CD4-positive, alpha-beta T cell treated with Interleukin-6 for 4 hours (primary cell): ENCODE data around the gene SNX25.
"Not testable (repeated sequence)": the region's sequence is repeated elsewhere in the genome, so short reads cannot be mapped to it uniquely, and the experiment has no call there.

Source experiments
- DNase-seq: peaks from one replicate; pipeline ENCODE4 v3.0.0-alpha.2; 2020; ENCODE audit warnings: mixed read lengths

The SNX25 gene

DNA sequence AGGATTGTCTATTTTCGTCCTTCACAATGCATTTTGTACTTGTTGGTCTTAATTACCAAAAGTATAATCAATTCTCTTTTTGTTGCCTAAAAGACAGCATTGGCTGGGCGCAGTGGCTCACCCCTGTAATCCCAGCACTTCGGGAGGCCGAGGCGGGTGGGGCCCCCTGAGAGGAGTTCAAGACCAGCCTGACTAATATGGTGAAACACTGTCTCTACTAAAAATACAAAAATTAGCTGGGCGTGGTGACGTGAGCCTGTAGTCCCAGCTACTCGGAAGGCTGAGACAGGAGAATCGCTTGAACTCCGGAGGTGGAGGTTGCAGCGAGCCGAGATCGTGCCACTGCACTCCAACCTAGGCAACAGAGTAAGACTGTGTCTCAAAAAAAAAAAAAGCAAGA lies 4.3 kb upstream of the SNX25 start:
- DNase-seq: not testable (repeated sequence)

DNA sequence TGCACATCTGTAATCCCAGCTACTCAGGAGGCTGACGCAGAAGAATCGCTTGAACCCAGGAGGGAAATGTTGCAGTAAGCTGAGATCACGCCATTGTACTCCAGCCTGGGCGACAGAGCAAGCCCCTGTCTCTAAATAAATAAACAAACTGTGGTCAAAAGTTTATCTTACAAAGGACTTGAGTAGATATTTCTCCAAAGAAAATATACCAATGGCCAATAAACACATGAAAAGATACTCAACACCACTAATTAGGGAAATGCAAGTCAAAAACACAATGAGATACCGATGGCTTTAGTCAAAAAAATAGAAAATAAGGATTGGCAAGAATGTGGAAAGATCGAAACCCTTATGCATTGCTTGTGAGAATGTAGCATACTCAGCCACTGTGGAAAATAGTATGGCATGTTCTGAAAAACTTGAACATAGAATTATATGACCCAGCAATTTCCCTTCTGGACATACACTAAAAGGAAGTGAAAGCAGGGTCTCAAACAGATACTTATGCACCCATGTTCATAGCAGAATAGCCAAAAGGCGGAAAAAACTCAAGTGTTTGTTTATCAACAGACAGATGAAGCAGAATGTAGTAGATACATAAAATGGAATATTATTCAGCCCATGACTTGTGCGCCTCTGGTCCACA lies 3.6 kb upstream of the SNX25 start:
- DNase-seq: no peak

DNA sequence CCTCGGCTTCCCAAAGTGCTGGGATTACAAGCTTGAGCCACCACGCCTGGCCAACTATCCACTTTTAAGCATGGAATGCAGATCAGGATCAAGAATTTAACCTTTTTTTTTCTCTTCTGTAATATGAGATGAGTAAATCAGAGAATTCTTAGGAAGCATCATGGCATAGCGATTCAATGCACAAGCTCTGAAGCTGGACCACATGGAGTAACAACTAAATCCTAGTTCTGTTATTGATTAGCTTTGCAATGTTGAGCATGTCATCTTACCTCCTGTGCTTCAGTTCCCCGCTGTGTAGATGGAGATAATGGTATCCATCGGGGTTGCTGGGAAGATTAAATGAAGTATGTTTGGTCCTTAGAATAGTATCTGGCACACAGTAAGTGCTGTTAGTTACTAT lies 1.9 kb upstream of the SNX25 start:
- no peak for DNase-seq

DNA sequence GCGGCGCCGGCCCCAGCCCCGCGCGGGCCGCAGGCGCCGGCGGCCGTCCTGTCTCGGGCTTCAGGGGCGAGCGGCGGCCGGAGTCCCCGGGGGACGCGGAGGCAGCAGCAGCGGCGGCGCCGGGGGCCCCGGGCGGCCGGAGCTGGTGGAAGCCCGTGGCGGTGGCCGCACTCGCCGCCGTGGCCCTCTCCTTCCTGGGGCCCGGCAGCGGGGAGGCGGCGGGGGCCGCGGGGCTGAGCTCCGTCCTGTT lies 379 bp downstream of the SNX25 start:
- not testable (repeated sequence) for DNase-seq

DNA sequence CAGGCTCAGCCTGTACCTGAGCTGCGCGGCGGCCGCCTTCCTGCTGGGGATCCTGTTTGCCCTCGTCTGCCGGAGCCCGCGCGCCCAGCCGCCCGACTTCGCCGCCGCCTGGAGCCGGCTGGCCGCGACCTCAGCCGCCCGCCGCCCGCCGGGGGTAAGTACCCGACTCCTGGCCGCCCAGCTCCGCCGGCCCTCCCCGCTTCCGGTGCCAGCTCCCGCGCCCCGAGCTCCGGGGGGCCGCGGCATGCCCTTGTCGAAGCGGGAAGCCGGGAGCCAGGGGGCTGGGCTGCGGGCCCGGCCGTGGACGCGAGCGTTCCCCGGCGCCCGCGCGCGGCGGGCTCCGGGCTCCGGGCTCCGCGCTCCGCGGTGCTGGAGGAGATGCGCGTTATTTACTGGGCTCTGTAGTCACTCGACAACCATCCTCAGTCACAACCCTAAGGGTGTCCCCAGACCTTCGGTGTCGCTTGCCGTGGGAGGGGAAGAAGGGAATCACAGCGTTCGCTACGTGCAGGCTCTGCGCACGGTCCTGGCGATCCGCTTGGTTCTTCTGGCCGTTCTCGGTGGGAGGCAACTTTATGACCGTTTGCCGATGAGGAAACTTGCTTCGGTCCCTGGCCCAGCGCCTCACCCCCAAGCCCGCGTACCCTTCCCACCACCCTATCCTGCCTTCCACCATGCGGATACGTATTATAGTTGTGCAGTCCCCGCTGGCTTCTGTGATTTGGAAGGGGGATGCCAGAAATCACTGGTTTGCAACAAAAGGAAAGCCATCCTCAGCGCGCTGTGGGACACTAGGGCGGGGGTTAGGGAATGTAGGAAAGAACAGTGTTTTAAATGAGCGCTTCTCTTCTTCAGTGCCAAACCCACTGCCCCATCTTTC lies 944 bp downstream of the SNX25 start:
- peak; percentile 58 for DNase-seq

DNA sequence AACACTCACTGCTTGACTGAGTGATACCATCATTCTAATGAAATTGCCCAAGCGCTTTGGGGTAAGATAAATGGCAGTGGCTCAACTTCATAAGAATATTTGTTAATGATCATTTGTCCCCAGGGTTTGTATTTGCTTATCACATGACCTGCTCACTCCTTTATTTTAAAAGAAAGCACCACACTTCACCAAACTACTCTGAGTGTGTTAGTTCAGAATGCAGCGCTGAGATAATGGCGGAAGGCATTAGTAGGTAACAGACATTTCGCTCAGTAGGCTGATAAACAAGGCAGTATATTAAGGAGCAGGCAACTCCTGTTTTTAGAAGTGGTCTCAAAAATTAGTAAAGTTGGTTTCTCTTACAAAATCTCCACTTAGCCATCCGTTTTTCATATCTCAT lies 1.6 kb downstream of the SNX25 start:
- DNase-seq: no peak

DNA sequence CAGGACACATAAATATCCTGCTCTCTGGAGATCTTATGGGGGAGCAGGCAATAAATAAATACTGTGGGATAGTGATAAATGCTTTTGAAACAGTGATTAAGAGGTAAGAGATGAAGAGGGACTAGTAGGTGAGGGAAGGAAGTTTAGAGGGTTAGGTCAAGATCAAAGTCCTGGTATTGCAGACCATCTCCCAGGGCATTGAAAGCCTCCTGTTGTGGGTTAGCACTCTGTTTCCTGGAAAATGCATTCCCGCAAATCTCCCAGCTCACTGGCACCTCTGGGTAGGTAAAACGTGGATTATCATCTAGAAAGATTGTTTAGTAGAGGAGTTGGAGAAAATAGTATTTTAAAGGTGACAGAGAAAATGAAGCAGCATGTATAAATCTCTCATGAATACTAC lies 2.2 kb downstream of the SNX25 start:
- DNase-seq: no peak

DNA sequence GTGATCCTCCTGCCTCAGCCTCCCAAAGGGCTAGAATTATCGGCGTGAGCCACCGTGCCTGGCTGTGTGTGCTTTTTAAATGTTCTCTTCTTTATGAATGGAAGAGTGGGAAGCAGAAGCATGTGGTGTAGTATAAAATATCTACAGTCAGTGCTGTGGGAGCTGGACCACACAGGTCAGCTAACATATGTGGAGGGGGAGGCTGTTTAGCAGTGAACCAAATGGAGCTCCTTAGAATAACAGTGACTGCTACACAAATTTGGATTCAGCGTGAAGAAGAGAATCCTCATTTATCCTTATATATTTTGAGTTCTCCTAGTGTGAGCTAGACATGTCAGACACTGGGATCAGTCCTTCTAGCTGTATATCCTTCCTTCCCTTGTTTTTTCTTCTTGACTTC lies 3.2 kb downstream of the SNX25 start:
- no peak for DNase-seq

DNA sequence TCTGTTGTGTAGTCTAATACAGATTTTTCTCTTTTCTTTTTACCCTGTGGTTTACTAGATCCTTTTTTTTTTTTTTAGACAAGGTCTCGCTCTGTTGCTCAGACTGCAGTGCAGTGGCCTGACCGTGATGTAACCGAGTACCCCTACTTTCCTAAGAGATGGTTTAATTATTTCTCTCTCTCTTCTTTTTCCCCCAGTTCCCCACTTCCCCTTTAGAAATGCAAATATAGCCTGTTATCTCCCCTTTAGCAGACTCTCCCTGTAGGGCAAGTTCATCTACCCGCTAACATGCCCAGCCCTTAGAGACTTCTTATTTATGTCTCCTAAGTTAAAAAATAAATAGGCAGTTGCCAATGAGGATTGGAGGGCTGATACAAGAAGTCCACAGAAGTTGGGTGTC lies 4.5 kb downstream of the SNX25 start:
- DNase-seq: no peak

DNA sequence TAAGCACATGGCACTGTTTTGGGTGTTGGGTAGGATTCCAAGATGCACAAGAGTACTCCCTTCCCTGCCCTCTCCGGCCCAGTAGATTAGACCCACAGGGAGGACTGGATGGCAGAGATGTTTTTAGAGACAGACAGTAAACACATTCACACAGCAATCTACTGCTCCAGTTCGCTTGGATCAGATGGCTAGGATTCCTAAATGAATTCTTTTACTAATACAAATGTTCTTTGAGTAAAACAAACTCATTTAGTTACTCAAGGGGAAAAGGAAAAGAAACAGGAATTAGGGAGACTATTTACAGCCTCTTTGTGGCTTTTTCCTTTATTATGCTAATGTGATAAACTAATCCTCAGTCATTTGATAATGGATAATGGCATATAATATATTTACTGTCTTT lies 5.9 kb downstream of the SNX25 start:
- DNase-seq: no peak

DNA sequence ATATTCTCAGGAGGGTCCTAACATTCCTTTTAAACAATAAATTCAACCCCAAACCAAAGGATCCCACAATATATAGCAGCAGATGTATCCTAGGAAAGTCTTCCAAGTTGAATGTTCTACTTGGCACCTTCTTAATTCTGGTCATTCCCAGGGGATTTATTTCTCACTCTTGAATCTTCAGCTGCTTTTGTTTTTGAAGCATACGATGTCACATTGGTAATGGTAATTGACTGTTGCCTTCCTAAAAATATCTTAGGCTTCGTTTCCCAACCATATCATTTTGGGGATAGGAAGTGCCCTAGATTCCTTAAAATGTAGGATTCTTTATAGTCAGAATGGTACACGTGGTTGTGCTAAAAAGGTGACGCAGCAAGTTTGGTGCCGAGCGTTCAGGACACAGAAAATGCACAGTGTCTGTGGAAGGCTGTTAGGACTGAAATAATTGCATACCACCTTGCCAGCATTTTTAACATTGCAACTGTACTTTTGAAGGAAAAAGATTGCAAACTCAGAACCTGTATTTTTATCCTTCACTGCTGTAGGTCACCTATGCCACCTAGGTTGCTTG lies 8.1 kb downstream of the SNX25 start:
- no peak for DNase-seq

DNA sequence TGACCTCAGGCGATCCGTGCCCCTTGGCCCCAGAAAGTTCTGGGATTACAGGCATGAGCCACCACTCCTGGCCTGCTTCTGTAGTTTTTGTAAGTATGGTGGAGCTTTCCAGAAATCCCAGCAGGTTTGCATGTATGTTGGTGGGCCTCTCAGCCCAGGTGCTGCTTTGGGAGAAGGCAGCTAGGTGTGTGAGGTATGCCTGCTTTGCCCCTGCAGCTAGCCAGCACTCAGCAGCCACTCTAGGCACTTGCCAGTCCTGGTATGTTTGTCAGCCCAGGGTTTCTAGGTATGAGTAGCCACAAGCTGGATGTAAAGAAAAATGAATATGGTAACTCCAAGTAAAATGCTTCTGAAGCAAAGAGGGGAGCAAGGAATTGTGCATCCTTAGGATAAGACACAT lies 8.9 kb downstream of the SNX25 start:
- DNase-seq: no peak

DNA sequence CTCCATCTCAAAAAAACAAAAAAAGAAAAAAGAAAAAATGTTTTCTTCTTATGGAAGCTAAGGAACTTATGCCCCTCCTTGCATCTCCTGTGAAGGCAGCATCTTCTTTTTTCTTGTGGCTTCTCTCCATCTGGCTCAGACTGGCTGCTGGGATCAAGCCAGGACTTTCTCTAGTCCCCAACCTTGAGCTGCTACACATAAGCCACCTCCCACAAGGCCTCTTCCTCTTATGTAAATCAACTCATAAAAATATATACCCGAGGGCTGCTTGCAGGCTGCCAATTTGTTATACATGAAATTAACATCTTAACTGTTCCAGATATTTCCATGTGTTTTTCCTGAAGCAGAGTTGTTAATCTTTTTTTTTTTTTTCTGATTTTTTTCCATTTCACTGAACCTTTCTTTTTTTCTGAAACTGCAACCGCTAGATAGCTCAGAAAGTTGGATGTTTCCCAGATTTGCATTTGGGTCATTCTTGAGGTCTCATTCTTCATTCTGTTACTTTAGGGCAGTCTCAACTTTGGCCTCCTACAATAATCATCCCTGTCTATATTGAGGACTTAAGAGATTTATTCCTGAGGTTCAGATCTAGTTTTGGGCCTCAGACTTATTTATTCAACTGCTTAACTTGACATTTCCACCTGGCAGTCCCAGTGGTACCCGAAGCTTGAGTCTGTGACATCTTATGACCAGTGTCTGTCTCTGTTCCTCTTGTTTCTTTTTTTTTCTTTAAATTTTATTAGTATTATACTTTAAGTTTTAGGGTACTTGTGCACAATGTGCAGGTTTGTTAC lies 10.3 kb downstream of the SNX25 start:
- DNase-seq: no peak

DNA sequence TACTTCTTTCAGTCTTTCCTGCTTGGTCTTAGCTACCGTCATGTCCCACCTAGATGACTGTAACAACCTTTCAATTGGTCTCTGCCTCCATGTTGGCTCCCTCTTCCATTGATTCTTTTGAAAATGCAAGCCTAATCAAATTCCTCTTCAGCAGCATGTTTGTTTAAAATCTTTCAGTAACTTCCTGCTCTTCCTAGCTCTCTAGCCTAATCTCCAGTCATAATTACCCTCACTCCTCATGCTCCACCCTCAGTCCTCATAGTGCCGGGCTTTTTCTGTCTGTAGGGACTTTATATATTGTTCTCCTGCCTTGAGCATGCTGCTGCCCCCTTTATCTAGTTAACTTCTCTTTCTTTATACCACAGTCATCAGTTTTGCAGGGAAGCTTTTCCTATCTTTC lies 12.1 kb downstream of the SNX25 start:
- no peak for DNase-seq

DNA sequence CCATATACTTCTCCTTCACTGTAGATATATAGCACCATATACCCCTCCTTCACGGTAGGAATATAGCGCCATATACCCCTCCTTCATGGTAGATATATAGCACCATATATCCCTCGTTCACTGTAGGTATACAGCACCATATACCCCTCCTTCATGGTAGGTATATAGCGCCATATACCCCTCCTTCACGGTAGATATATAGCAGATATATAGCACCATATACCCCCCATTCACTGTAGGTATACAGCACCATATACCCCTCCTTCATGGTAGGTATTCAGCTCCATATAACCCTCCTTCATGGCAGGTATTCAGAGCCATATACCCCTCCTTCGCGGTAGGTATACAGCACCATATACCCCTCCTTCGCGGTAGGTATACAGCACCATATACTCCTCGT lies 12.5 kb downstream of the SNX25 start:
- no peak for DNase-seq

DNA sequence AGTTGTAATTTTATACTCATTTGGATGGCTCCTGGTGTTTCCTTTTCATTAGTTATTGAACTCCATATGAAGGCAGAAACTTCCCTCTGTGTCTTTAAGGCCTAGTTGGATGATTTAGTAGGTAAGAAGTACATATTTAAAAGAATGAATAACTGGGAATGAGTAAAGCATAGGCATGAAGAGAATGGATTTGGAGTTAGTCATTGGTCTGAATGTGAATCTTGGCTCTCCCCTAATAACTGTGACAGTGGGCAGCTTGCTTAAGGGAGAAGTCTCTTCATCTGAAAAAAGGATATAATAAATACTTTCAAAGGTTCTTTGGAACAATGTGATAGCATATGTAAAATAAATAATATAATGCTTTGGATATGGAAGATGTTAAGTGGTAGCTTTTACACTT lies 13.2 kb downstream of the SNX25 start:
- DNase-seq: no peak

DNA sequence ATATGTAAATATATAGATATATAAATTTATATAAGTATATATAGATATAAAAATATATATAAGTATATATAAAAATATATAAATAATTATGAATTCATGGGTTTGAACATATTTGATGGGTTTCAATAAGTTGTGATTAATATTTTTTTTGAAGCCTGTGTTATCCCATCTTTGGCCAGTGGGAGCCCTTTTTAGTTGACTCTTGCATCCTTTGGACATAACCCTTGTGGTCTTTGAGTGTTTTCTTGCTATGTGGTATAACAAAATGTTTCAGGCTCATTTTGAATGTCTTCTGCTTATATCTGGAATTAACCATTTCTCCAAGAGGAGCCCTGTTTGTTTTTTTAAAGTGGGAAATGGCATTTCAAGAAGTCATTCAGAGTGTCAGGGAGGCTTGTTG lies 15.2 kb downstream of the SNX25 start:
- no peak for DNase-seq

DNA sequence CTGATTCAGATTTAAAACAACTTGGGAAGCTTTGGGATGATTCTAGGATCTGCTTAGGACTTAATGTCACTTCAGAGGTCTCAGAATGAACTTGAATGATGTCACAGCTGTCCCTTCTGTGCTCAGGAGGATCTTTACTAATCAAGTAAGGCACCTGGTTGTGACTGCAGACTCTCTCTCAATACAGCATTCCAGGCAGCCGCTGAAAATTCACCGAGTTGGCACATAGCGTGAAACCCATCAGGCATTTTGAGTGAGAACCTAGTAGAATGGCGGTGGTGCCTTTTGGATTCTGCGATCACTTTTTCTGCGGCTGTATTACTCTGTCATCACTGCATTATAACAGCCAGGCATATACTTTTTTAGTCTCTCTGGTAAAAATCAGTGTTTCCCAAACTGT lies 16.5 kb downstream of the SNX25 start:
- DNase-seq: no peak

DNA sequence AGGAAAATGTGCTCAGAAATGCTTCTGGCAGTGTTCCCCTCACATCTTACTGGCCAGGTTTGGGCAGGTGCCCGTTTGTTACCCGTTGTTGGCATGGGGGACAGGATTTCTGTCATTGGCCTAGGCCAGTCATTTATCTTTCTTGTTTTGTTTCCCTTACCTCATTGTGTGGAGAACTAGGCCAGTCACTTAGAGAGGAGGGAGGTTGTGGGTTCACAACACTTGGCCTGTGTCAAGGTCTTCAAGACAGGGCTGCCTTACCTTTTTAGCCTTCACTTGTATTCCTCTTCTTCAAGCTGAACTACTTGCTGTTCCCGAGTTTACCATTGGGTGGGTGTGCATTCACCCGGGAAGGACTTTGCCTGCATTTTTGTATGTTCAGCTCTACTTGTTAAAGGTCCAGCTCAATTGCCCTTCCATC lies 17.7 kb downstream of the SNX25 start:
- DNase-seq: no peak

DNA sequence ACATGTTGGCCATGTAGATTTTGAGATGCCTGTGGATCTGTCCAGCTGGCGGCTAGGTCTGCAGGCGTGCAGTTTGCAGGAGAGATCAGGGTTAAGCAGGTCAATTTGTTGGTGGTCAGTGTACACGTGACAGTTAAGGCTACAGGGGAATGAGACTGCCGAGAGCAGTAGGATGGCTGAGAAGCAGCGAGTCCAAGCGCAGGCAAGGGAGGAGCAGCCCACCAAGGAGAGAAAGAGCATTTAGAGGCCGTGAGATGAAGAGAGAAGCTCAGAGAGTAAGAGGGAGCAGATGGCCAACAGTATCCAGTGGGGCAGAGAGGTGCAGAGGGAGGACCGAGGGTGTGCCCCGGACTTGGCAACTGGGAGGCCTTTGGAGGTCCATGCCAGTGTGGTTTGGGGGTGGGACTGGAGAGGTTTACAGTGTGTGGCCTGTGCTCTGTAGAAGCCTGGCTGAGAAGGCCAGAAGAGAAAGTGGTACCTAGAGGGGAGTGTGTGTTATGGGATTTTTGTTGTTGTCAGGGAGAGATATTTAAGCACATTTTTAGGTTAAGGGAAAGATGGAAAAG lies 18.4 kb downstream of the SNX25 start:
- no peak for DNase-seq

DNA sequence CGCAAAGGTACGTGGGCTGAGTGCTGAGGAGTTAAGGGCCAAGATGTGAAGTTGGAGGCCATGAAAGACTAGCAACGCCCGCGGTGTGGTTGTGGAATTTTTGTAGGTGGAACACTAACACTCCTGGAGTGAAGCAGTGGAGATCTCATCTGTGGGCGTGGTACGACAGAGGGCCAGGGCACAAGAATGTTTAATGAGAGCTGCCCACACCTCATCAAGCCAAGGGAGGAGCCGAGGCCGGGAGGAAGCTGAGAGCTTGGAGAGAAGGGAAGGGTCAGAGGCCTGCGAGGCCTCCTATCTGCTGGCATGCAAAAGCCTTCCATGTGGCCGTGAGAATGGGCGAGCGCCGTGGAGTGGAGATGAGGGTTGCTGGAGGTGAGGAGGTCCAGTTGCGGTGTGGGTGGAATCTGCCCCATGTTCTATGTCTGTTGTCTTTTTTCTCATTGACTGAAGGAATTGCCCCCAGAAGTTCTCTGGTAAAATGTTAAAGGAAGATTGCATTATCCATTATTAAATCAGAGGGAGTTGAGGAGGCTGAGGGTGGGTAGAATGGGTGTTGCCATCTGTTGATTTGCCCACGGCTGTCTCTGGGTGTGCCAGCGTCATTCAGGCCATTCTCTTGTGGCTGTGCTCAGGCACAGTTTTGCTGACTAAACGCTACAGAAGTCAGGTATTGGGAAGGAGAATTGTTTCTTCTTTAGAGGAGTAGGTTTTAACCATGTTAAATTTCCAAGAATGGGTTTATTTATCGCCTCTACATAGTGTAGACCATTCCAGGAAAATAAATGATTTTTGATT lies 19.8 kb downstream of the SNX25 start:
- no peak for DNase-seq

DNA sequence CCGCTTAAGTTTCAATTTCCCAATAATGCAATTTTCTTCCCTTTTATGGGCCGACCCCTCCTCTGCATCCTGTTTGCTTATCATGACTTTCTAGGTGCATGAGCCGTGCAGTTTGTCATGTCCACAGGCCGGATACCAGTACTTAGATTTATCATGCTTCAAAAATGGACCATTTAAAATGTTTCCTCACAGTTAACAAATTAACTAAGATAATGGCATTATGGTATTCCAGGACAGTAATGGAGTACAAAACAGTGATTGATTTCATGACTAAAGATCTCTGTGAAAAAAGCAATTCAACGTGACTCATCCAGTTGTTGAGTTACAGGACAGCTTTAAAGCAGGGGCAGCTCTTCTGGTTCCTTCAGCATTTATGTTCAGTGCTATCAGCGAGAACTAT lies 23.0 kb downstream of the SNX25 start:
- no peak for DNase-seq
